ENCODE data around the gene MRPL19.
"Not testable (repeated sequence)": the region's sequence is repeated elsewhere in the genome, so short reads cannot be mapped to it uniquely, and the experiment has no call there.

Gene MRPL19

DNA sequence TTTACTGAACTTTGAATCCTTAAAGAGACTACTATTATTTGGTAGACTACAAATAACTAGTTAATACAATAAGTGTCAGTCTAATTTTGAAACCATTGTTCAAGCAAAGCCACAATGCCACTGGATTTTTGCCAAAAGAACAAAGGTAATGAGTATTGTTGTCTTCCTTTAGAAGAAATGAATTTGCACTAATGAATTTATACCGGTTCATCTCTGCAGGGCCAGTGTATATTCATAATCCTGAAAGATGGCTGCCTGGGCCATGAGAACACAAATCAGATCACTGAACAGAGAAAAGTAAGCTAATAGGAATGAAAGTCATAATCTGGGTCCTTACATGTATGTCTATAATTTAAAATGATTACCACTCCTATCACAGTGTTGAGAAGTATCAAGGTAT, 33.0 kb downstream of the MRPL19 start:
- H3K4me1 ChIP-seq (ENCODE audit: control insufficient read depth in 1 of 2, insufficient read depth in 1 of 2, low read depth in 1 of 2, low read length in 1 of 2) = no peaks in the 10 kb centered on the region
- no peaks in the 10 kb centered on the region for H3K9me3 ChIP-seq
- no peak overlapping the region for H3K27ac ChIP-seq
- TF ChIP-seq, protein P1, sequence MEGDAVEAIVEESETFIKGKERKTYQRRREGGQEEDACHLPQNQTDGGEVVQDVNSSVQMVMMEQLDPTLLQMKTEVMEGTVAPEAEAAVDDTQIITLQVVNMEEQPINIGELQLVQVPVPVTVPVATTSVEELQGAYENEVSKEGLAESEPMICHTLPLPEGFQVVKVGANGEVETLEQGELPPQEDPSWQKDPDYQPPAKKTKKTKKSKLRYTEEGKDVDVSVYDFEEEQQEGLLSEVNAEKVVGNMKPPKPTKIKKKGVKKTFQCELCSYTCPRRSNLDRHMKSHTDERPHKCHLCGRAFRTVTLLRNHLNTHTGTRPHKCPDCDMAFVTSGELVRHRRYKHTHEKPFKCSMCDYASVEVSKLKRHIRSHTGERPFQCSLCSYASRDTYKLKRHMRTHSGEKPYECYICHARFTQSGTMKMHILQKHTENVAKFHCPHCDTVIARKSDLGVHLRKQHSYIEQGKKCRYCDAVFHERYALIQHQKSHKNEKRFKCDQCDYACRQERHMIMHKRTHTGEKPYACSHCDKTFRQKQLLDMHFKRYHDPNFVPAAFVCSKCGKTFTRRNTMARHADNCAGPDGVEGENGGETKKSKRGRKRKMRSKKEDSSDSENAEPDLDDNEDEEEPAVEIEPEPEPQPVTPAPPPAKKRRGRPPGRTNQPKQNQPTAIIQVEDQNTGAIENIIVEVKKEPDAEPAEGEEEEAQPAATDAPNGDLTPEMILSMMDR (IDR thresholded peaks at IDR 0.05) = no peak
- H3K27me3 ChIP-seq = no peaks in the 10 kb centered on the region
- H3K36me3 ChIP-seq = no peaks in the 10 kb centered on the region
- H3K4me3 ChIP-seq (ENCODE audit: low read depth in 1 of 2, low read length in 1 of 2) = no peak overlapping the region

DNA sequence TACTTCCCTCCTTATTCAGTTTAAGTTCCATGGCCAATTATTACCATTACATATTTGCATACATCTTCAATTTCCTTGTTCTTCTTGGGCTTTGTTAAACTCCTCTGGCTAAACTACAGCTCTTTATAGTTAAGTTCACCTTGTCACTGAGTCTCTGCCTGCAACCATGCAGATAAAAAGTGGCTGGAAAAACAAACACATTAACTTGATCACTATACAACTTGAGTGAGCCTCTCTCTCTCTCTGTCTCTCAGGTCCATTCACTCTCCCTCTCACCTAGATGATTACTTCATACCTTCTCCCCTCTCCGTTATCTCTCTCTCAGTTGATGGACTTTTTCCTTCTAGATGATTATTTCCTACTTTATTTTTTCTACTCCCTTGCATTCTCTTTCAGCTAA, 33.8 kb downstream of the MRPL19 start:
- no peak overlapping the region for H3K4me3 ChIP-seq (ENCODE audit: low read depth in 1 of 2, low read length in 1 of 2)
- H3K27ac ChIP-seq = no peak overlapping the region
- H3K9me3 ChIP-seq = no peaks in the 10 kb centered on the region
- no peaks in the 10 kb centered on the region for H3K4me1 ChIP-seq (ENCODE audit: control insufficient read depth in 1 of 2, insufficient read depth in 1 of 2, low read depth in 1 of 2, low read length in 1 of 2)
- TF ChIP-seq, protein P1 (IDR thresholded peaks at IDR 0.05) = no peak
- H3K36me3 ChIP-seq = no peaks in the 10 kb centered on the region
- no peaks in the 10 kb centered on the region for H3K27me3 ChIP-seq

DNA sequence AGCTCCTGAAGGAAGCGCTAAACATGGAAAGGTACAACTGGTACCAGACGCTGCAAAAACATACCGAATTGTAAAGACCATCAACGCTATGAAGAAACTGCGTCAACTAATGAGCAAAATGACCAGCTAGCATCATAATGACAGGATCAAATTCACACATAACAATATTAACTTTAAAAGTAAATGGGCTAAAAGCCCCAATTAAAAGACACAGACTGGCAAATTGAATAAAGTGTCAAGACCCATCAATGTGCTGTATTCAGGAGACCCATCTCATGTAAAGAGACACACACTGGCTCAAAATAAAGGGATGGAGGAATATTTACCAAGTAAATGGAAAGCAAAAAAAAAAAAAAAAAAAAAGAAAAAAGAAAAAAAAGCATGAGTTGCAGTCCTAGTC, 36.8 kb downstream of the MRPL19 start:
- not testable (repeated sequence) for H3K4me1 ChIP-seq (ENCODE audit: control insufficient read depth in 1 of 2, insufficient read depth in 1 of 2, low read depth in 1 of 2, low read length in 1 of 2); H3K27ac ChIP-seq; H3K9me3 ChIP-seq; H3K36me3 ChIP-seq; H3K4me3 ChIP-seq (ENCODE audit: low read depth in 1 of 2, low read length in 1 of 2); H3K27me3 ChIP-seq

DNA sequence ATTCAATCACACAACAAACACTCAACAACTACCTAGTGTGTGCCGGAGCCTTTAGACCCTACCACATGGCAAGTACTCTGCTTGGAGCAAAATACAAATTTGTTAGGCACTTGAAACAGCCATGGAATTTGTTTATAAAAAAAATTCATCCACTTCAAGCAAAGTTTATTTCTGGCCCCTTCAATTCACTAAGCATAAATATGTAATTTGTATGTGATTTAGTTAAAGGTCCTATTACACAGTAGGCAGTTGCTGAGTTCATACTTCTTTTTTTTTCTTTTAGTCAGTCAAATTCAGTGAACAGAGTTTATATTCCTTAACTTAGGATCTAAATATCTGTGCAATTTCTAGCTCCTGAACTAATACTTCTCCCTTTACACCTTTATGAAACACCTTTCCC, 41.6 kb downstream of the MRPL19 start:
- no peak overlapping the region for H3K27ac ChIP-seq
- H3K27me3 ChIP-seq = no peaks in the 10 kb centered on the region
- H3K36me3 ChIP-seq = peaks cover 4% of the 10 kb centered on the region
- H3K9me3 ChIP-seq = no peaks in the 10 kb centered on the region
- TF ChIP-seq, protein P1 (IDR thresholded peaks at IDR 0.05) = no peak
- H3K4me3 ChIP-seq (ENCODE audit: low read depth in 1 of 2, low read length in 1 of 2) = no peak overlapping the region
- no peaks in the 10 kb centered on the region for H3K4me1 ChIP-seq (ENCODE audit: control insufficient read depth in 1 of 2, insufficient read depth in 1 of 2, low read depth in 1 of 2, low read length in 1 of 2)

DNA sequence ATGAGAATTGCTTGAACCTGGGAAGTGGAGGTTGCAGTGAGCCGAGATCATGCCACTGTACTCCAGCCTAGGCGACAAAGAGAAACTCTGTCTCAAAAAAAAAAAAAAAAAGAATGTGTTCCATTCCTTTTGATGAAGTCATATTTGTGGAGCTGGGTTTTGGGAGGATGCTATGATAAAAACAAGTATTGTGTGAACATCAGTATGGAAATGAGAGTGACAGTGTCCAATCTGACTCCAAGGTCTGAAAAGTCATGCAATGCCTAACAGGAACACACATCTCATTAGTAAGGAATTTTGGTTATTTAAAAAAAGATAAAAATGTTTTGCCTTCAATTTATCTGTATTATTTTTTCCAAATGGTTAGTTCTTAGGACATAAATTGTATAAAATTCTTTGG, 52.3 kb downstream of the MRPL19 start:
- Histone ChIP-seq H3K36me3 (no peaks in the 10 kb centered on the region), H3K27me3 (no peaks in the 10 kb centered on the region), H3K27ac (no peak overlapping the region), H3K9me3 (no peaks in the 10 kb centered on the region), H3K4me3 (ENCODE audit: low read depth in 1 of 2, low read length in 1 of 2) (no peak overlapping the region), H3K4me1 (ENCODE audit: control insufficient read depth in 1 of 2, insufficient read depth in 1 of 2, low read depth in 1 of 2, low read length in 1 of 2) (no peaks in the 10 kb centered on the region)
- TF ChIP-seq, protein P1 (IDR thresholded peaks at IDR 0.05) = no peak

DNA sequence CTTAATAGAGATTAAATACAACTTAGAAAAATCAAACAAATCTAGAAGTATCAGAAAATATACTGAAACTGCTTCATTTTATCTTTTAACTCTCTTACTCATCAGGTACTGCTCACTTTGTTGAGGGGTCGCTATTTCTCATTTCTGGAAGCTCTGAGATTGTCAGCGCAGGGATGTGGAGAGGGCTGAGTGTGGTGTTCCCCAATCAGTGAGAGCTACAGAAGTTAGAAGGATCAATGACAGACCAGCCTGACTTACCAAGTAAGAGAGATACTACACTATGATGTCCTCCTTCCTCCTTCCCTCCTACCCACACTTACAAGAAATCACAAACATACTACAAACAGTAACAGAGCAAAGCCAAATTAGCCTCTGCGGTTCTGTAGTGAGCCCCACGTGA, 56.0 kb downstream of the MRPL19 start:
- Histone ChIP-seq H3K27me3 (no peaks in the 10 kb centered on the region), H3K36me3 (no peaks in the 10 kb centered on the region), H3K9me3 (no peaks in the 10 kb centered on the region), H3K27ac (no peak overlapping the region), H3K4me1 (ENCODE audit: control insufficient read depth in 1 of 2, insufficient read depth in 1 of 2, low read depth in 1 of 2, low read length in 1 of 2) (no peaks in the 10 kb centered on the region), H3K4me3 (ENCODE audit: low read depth in 1 of 2, low read length in 1 of 2) (no peak overlapping the region)
- TF ChIP-seq, protein P1 (IDR thresholded peaks at IDR 0.05) = no peak

All from neutrophil (primary cell).